Neural crest cell (in vitro differentiated cells): ENCODE results near the gene COMMD3. TPM values are rescaled to one million over a fixed set of nuclear protein-coding genes. Genes with fewer than 3 reads are reported as not detected.

Experiments
- DNase-seq: peaks from one replicate; pipeline ENCODE4 v3.0.0; 2021; ENCODE audit warnings: low read depth, mixed read lengths, low spot score
- H3K27ac Mint-ChIP-seq: one replicate; pipeline ENCODE4 v1.8.0; 2021; ENCODE audit warnings: mild to moderate bottlenecking, mixed read lengths; ENCODE audit not compliant: unreplicated experiment
- H3K27me3 Mint-ChIP-seq: 2 replicates; pipeline ENCODE4 v1.8.0; 2021; ENCODE audit warnings: low read depth, mild to moderate bottlenecking, mixed read lengths
- H3K36me3 Mint-ChIP-seq: 2 replicates; pipeline ENCODE4 v1.8.0; 2021; ENCODE audit warnings: low read depth, mild to moderate bottlenecking, mixed read lengths
- H3K4me1 Mint-ChIP-seq: 2 replicates; pipeline ENCODE4 v1.8.0; 2021; ENCODE audit warnings: mixed read lengths
- H3K4me3 Mint-ChIP-seq: one replicate; pipeline ENCODE4 v1.8.0; 2021; ENCODE audit warnings: mild to moderate bottlenecking, mixed read lengths
- H3K9me3 Mint-ChIP-seq: 2 replicates; pipeline ENCODE4 v1.8.0; 2021; ENCODE audit warnings: mixed read lengths
- CTCF ChIP-seq: fragments of 200-600 bp; sonication (generic); conservative IDR thresholded peaks from 2 replicates; pipeline ENCODE4 v1.5.0; 2021; ENCODE audit warnings: antibody characterized with exemption, mild to moderate bottlenecking
- total RNA-seq: library from RNA; stranded (reverse); gene quantifications from 2 replicates; pipeline ENCODE4 v1.2.1, GENCODE V29; 2021

Gene COMMD3
- total RNA-seq, 1 donor from 2014 or later, result 35.1 TPM

GRCh38 chr10:22335173-22335933 is 19.2 kb downstream of the COMMD3 start:
- no peak for DNase-seq
- Mint-ChIP-seq H3K36me3 (peaks cover 12% of the 10 kb centered on the region), H3K27me3 (peaks cover 95% of the 10 kb centered on the region), H3K4me3 (peak overlapping the region; percentile 85), H3K4me1 (peaks cover 18% of the 10 kb centered on the region), H3K9me3 (peaks cover 3% of the 10 kb centered on the region), H3K27ac (no peak overlapping the region)
- TF ChIP-seq CTCF, result peak; percentile 54

GRCh38 chr10:22338185-22338900 is 22.2 kb downstream of the COMMD3 start:
- peaks cover 25% of the 10 kb centered on the region for H3K4me1 Mint-ChIP-seq
- peaks cover 3% of the 10 kb centered on the region for H3K9me3 Mint-ChIP-seq
- H3K36me3 Mint-ChIP-seq, result peaks cover 3% of the 10 kb centered on the region
- H3K27ac Mint-ChIP-seq, result no peak overlapping the region
- H3K27me3 Mint-ChIP-seq, result peaks cover 95% of the 10 kb centered on the region
- peak overlapping the region; percentile 95 for H3K4me3 Mint-ChIP-seq
- no peak for TF ChIP-seq CTCF
- DNase-seq, result no peak

DNA sequence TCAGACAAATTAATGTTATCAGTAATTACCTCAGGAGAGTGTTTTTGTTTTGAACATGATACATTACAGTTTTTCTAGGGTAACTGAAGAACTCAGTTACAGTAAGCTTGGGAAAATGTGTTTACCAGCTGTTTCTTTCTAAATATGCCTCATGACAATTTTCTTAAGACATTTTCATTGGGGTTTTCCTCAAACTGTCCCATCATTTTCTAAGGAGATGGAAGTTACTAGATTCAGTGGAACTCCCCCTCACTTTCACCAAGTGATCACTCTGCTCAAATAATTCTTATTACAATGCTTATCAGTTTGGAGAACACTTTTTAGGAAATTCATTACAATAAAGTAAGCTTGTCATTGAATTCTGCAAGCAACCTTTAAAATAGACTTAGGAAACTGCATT is 22.7 kb downstream of the COMMD3 start:
- DNase-seq, result no peak
- H3K4me3 Mint-ChIP-seq, result peak overlapping the region; percentile 95
- TF ChIP-seq CTCF, result no peak
- no peak overlapping the region for H3K27ac Mint-ChIP-seq
- H3K4me1 Mint-ChIP-seq, result peaks cover 21% of the 10 kb centered on the region
- H3K9me3 Mint-ChIP-seq, result no peaks in the 10 kb centered on the region
- H3K36me3 Mint-ChIP-seq, result no peaks in the 10 kb centered on the region
- H3K27me3 Mint-ChIP-seq, result peaks cover 95% of the 10 kb centered on the region

GRCh38 chr10:22339761-22340328 is 23.7 kb downstream of the COMMD3 start:
- DNase-seq, result no peak
- Mint-ChIP-seq H3K36me3 (no peaks in the 10 kb centered on the region), H3K27me3 (peaks cover 95% of the 10 kb centered on the region), H3K27ac (no peak overlapping the region), H3K9me3 (no peaks in the 10 kb centered on the region), H3K4me3 (peak overlapping the region; percentile 95), H3K4me1 (peaks cover 21% of the 10 kb centered on the region)
- peak; percentile 11 for TF ChIP-seq CTCF

- no peak overlapping the region for H3K27ac Mint-ChIP-seq
- H3K36me3 Mint-ChIP-seq, result no peaks in the 10 kb centered on the region
- H3K9me3 Mint-ChIP-seq, result no peaks in the 10 kb centered on the region
- DNase-seq, result peak; percentile 57
- peak; percentile 2 for TF ChIP-seq CTCF
- H3K4me1 Mint-ChIP-seq, result peaks cover 21% of the 10 kb centered on the region
- H3K27me3 Mint-ChIP-seq, result peaks cover 95% of the 10 kb centered on the region
- H3K4me3 Mint-ChIP-seq, result peak overlapping the region; percentile 95
Measured at GRCh38 chr10:22340329-22341189, 24.4 kb downstream of the COMMD3 start.
